IPS-15b (cell line): ENCODE measurements around the gene RFPL4AL1.

Source experiments
- H3K27me3 ChIP-seq: one replicate; pipeline ENCODE4 v1.6.1; 2013; ENCODE audit warnings: low read length; ENCODE audit not compliant: control insufficient read depth, insufficient read depth
- H3K36me3 ChIP-seq: one replicate; pipeline ENCODE4 v1.6.1; 2013; ENCODE audit warnings: low read length; ENCODE audit not compliant: control insufficient read depth, insufficient read depth
- H3K4me1 ChIP-seq: one replicate; pipeline ENCODE4 v1.6.1; 2013; ENCODE audit warnings: mild to moderate bottlenecking, low read length; ENCODE audit not compliant: control insufficient read depth, insufficient read depth
- H3K4me3 ChIP-seq: one replicate; pipeline ENCODE4 v1.5.1; 2013; ENCODE audit warnings: low read depth, low read length
- H3K9ac ChIP-seq: one replicate; pipeline ENCODE4 v1.6.1; 2013; ENCODE audit warnings: low read depth, mild to moderate bottlenecking, low read length
- H3K9me3 ChIP-seq: one replicate; pipeline ENCODE4 v1.6.1; 2013; ENCODE audit warnings: mild to moderate bottlenecking, low read length; ENCODE audit not compliant: control insufficient read depth, insufficient read depth

The RFPL4AL1 gene

GRCh38 chr19:55777528-55777927 is 8.6 kb downstream of the RFPL4AL1 start:
- Histone ChIP-seq H3K9me3 (peaks cover 12% of the 10 kb centered on the region), H3K36me3 (no peaks in the 10 kb centered on the region)

GRCh38 chr19:55778331-55778730 is 9.4 kb downstream of the RFPL4AL1 start:
- H3K9me3 ChIP-seq: peaks cover 12% of the 10 kb centered on the region
- H3K4me1 ChIP-seq: no peaks in the 10 kb centered on the region
- H3K36me3 ChIP-seq: no peaks in the 10 kb centered on the region
- H3K4me3 ChIP-seq: no peak overlapping the region
- no peak overlapping the region for H3K9ac ChIP-seq
- H3K27me3 ChIP-seq: no peaks in the 10 kb centered on the region

More at GRCh38 chr19:55777528-55777927, 8.6 kb downstream of the RFPL4AL1 start:
- Histone ChIP-seq H3K4me1 (no peaks in the 10 kb centered on the region), H3K9ac (no peak overlapping the region), H3K27me3 (no peaks in the 10 kb centered on the region), H3K4me3 (no peak overlapping the region)

GRCh38 chr19:55781112-55781511 is 12.2 kb downstream of the RFPL4AL1 start:
- Histone ChIP-seq H3K36me3 (no peaks in the 10 kb centered on the region), H3K4me3 (no peak overlapping the region), H3K27me3 (no peaks in the 10 kb centered on the region), H3K9ac (no peak overlapping the region), H3K9me3 (peaks cover 17% of the 10 kb centered on the region), H3K4me1 (no peaks in the 10 kb centered on the region)

- no peak overlapping the region for H3K9ac ChIP-seq
- H3K4me3 ChIP-seq: no peak overlapping the region
- peaks cover 12% of the 10 kb centered on the region for H3K9me3 ChIP-seq
- H3K27me3 ChIP-seq: no peaks in the 10 kb centered on the region
- no peaks in the 10 kb centered on the region for H3K36me3 ChIP-seq
- no peaks in the 10 kb centered on the region for H3K4me1 ChIP-seq
These were observed 26.1 kb downstream of the RFPL4AL1 start for GRCh38 chr19:55795021-55795420.

- no peaks in the 10 kb centered on the region for H3K27me3 ChIP-seq
- no peak overlapping the region for H3K9ac ChIP-seq
- H3K4me3 ChIP-seq: no peak overlapping the region
- H3K36me3 ChIP-seq: no peaks in the 10 kb centered on the region
- H3K9me3 ChIP-seq: peaks cover 20% of the 10 kb centered on the region
- no peaks in the 10 kb centered on the region for H3K4me1 ChIP-seq
These were observed 32.5 kb downstream of the RFPL4AL1 start for GRCh38 chr19:55801416-55801815.

GRCh38 chr19:55802281-55802680 is 33.4 kb downstream of the RFPL4AL1 start:
- Histone ChIP-seq H3K27me3 (no peaks in the 10 kb centered on the region), H3K36me3 (no peaks in the 10 kb centered on the region), H3K4me1 (no peaks in the 10 kb centered on the region), H3K9me3 (peaks cover 23% of the 10 kb centered on the region), H3K4me3 (no peak overlapping the region), H3K9ac (no peak overlapping the region)

- no peaks in the 10 kb centered on the region for H3K4me1 ChIP-seq
- H3K9me3 ChIP-seq: peaks cover 24% of the 10 kb centered on the region
- H3K27me3 ChIP-seq: no peaks in the 10 kb centered on the region
- no peaks in the 10 kb centered on the region for H3K36me3 ChIP-seq
- no peak overlapping the region for H3K4me3 ChIP-seq
- no peak overlapping the region for H3K9ac ChIP-seq
These were observed 40.6 kb downstream of the RFPL4AL1 start for GRCh38 chr19:55809381-55810058.

- Histone ChIP-seq H3K9me3 (peaks cover 31% of the 10 kb centered on the region), H3K27me3 (no peaks in the 10 kb centered on the region), H3K9ac (no peak overlapping the region), H3K4me3 (no peak overlapping the region), H3K4me1 (no peaks in the 10 kb centered on the region), H3K36me3 (no peaks in the 10 kb centered on the region)
These were observed 42.4 kb downstream of the RFPL4AL1 start for GRCh38 chr19:55811340-55811739.

- H3K27me3 ChIP-seq: no peaks in the 10 kb centered on the region
- H3K36me3 ChIP-seq: no peaks in the 10 kb centered on the region
- peaks cover 29% of the 10 kb centered on the region for H3K9me3 ChIP-seq
- H3K9ac ChIP-seq: no peak overlapping the region
- H3K4me1 ChIP-seq: no peaks in the 10 kb centered on the region
- no peak overlapping the region for H3K4me3 ChIP-seq
These were observed 43.5 kb downstream of the RFPL4AL1 start for GRCh38 chr19:55812449-55812848.

- no peaks in the 10 kb centered on the region for H3K4me1 ChIP-seq
- peaks cover 36% of the 10 kb centered on the region for H3K9me3 ChIP-seq
- no peaks in the 10 kb centered on the region for H3K36me3 ChIP-seq
- H3K4me3 ChIP-seq: no peak overlapping the region
- H3K9ac ChIP-seq: no peak overlapping the region
- no peaks in the 10 kb centered on the region for H3K27me3 ChIP-seq
These were observed 45.0 kb downstream of the RFPL4AL1 start for GRCh38 chr19:55813906-55814305.

- Histone ChIP-seq H3K36me3 (no peaks in the 10 kb centered on the region), H3K9ac (no peak overlapping the region), H3K4me1 (no peaks in the 10 kb centered on the region), H3K4me3 (no peak overlapping the region), H3K9me3 (peaks cover 34% of the 10 kb centered on the region), H3K27me3 (no peaks in the 10 kb centered on the region)
These were observed 51.1 kb downstream of the RFPL4AL1 start for GRCh38 chr19:55820037-55820436.
